Hepatocyte (in vitro differentiated cells): ENCODE measurements around the gene ZNF474. TPM values are rescaled to one million over a fixed set of nuclear protein-coding genes. Genes with fewer than 3 reads are reported as not detected.
A peak's percentile ranks its signal among the peaks of the same experiment; 100 is the strongest.

Experiments
- DNase-seq: peaks from one replicate; pipeline ENCODE4 v3.0.0-alpha.2; 2016; ENCODE audit warnings: low spot score
- H2AFZ ChIP-seq: fragments of 200-600 bp; sonication (generic); 2 replicates; pipeline ENCODE4 v1.6.0; 2016; ENCODE audit warnings: antibody characterized with exemption, mild to moderate bottlenecking
- H3K27ac ChIP-seq: fragments of 200-600 bp; sonication (generic); 2 replicates; pipeline ENCODE4 v1.5.1; 2016; ENCODE audit warnings: mild to moderate bottlenecking
- H3K27me3 ChIP-seq: fragments of 200-600 bp; sonication (generic); 2 replicates; pipeline ENCODE4 v1.6.1; 2016
- H3K36me3 ChIP-seq: fragments of 200-600 bp; sonication (generic); replicated peaks from 2 replicates; pipeline ENCODE4 v1.5.1; 2016; ENCODE audit warnings: low read depth; ENCODE audit not compliant: insufficient read depth
- H3K4me1 ChIP-seq: fragments of 200-600 bp; sonication (generic); 2 replicates; pipeline ENCODE4 v1.5.1; 2016; ENCODE audit warnings: mild to moderate bottlenecking, moderate library complexity; ENCODE audit not compliant: insufficient read depth
- H3K4me2 ChIP-seq: fragments of 200-600 bp; sonication (generic); 2 replicates; pipeline ENCODE4 v1.6.0; 2016
- H3K4me3 ChIP-seq: fragments of 200-600 bp; sonication (generic); 2 replicates; pipeline ENCODE4 v1.5.1; 2016; ENCODE audit warnings: mild to moderate bottlenecking
- H3K79me2 ChIP-seq: fragments of 200-600 bp; sonication (generic); 2 replicates; pipeline ENCODE4 v1.6.0; 2017; ENCODE audit warnings: mild to moderate bottlenecking
- H3K9me2 ChIP-seq: fragments of 200-600 bp; sonication (generic); replicated peaks from 2 replicates; pipeline ENCODE4 v1.6.0; 2017; ENCODE audit warnings: mild to moderate bottlenecking; ENCODE audit not compliant: insufficient read depth
- H3K9me3 ChIP-seq: fragments of 200-600 bp; sonication (generic); 2 replicates; pipeline ENCODE4 v1.5.1; 2016; ENCODE audit warnings: low read depth, mild to moderate bottlenecking
- H4K20me1 ChIP-seq: fragments of 200-600 bp; sonication (generic); 2 replicates; pipeline ENCODE4 v1.6.0; 2016; ENCODE audit warnings: mild to moderate bottlenecking; ENCODE audit not compliant: insufficient read depth, poor library complexity, severe bottlenecking
- EZH2 ChIP-seq: fragments of 200-600 bp; sonication (generic); IDR thresholded peaks from 2 replicates; pipeline ENCODE4 v1.6.1; 2016; ENCODE audit warnings: antibody characterized with exemption, mild to moderate bottlenecking, borderline replicate concordance
- EZH2phosphoT487 ChIP-seq: fragments of 200-600 bp; sonication (generic); IDR thresholded peaks from one replicate; pipeline ENCODE4 v1.6.1; 2018; ENCODE audit warnings: antibody characterized with exemption, mild to moderate bottlenecking, low read depth, moderate library complexity; ENCODE audit not compliant: unreplicated experiment, severe bottlenecking
- WGBS: methylation state at CpG from one replicate; pipeline ENCODE4 v1.1.6; 2016; ENCODE audit warnings: low lambda C conversion rate; ENCODE audit errors: missing lambda C conversion rate; 5-methylcytosine and 5-hydroxymethylcytosine counted together
- polyA plus RNA-seq: library from polyadenylated mRNA; unstranded; fragments of >200 nt; fragmentation: Nextera tagmentation; extraction: Ambion mirVana; gene quantifications from 2 replicates; pipeline ENCODE4 v1.2.1, GENCODE V29; 2016
- total RNA-seq: library from RNA; depleted of rRNA; stranded (reverse); fragments of >200 nt; gene quantifications from 2 replicates; pipeline ENCODE4 v1.2.3, GENCODE V29; 2014
- TF ChIP-seq, protein P1 (sequence below): fragments of 200-600 bp; sonication (generic); IDR thresholded peaks from 2 replicates; pipeline ENCODE4 v1.5.1; 2016; ENCODE audit warnings: antibody characterized with exemption, mild to moderate bottlenecking; ENCODE audit not compliant: poor library complexity

Gene ZNF474
- total and polyA plus RNA-seq, 2 experiments from 2014 or later, result 0.43 to 2.8 TPM

GRCh38 chr5:122121479-122122465, 7.6 kb upstream of the ZNF474 start:
- Histone ChIP-seq H3K9me3 (no peaks in the 10 kb centered on the region), H3K4me1 (peaks cover 10% of the 10 kb centered on the region), H3K27ac (no peak overlapping the region), H3K27me3 (peaks cover 11% of the 10 kb centered on the region), H3K4me2 (no peak overlapping the region), H3K9me2 (no peaks in the 10 kb centered on the region), H3K36me3 (no peaks in the 10 kb centered on the region), H4K20me1 (no peaks in the 10 kb centered on the region), H3K4me3 (no peak overlapping the region), H2AFZ (no peak overlapping the region), H3K79me2 (no peaks in the 10 kb centered on the region)
- WGBS, result 88% methylated on average over 11 of the region's 11 CpGs
- DNase-seq, result no peak
- TF ChIP-seq, protein P1, sequence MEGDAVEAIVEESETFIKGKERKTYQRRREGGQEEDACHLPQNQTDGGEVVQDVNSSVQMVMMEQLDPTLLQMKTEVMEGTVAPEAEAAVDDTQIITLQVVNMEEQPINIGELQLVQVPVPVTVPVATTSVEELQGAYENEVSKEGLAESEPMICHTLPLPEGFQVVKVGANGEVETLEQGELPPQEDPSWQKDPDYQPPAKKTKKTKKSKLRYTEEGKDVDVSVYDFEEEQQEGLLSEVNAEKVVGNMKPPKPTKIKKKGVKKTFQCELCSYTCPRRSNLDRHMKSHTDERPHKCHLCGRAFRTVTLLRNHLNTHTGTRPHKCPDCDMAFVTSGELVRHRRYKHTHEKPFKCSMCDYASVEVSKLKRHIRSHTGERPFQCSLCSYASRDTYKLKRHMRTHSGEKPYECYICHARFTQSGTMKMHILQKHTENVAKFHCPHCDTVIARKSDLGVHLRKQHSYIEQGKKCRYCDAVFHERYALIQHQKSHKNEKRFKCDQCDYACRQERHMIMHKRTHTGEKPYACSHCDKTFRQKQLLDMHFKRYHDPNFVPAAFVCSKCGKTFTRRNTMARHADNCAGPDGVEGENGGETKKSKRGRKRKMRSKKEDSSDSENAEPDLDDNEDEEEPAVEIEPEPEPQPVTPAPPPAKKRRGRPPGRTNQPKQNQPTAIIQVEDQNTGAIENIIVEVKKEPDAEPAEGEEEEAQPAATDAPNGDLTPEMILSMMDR, result no peak
- TF ChIP-seq EZH2 (no peak), EZH2phosphoT487 (no peak)

DNA sequence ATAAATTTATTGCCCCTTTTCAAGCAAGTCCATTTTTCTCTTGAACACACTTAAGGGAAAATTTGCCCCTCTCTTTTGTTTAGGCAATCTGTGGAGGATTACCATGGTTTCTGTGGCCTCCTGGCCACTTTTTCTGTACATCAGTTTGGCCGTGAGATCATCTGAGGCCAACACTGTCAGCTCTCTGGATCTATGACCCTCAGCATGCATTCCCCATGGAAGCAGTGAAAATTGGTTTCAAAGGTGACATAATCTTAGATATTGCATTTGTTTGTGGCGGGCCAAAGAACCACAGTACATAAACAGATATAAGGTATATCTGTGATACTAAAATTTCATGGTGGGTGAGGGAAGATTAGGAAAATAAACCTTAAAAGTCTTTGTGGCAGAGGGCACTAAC, 4.6 kb upstream of the ZNF474 start:
- Histone ChIP-seq H3K27ac (no peak overlapping the region), H3K4me1 (peaks cover 10% of the 10 kb centered on the region), H4K20me1 (no peaks in the 10 kb centered on the region), H3K9me3 (no peaks in the 10 kb centered on the region), H3K79me2 (no peaks in the 10 kb centered on the region), H2AFZ (no peak overlapping the region), H3K27me3 (no peaks in the 10 kb centered on the region), H3K4me2 (no peak overlapping the region), H3K4me3 (no peak overlapping the region), H3K36me3 (no peaks in the 10 kb centered on the region), H3K9me2 (no peaks in the 10 kb centered on the region)
- DNase-seq, result no peak
- 89% methylated on average over 2 of the region's 2 CpGs for WGBS
- TF ChIP-seq EZH2phosphoT487 (no peak), EZH2 (no peak)
- TF ChIP-seq, protein P1, result no peak

- no peak for DNase-seq
- TF ChIP-seq EZH2 (no peak), EZH2phosphoT487 (no peak)
- TF ChIP-seq, protein P1, result no peak
- H3K4me1 ChIP-seq, result peaks cover 10% of the 10 kb centered on the region
- H3K27ac ChIP-seq, result peak overlapping the region; percentile 78
- no peaks in the 10 kb centered on the region for H3K36me3 ChIP-seq
- no peaks in the 10 kb centered on the region for H3K79me2 ChIP-seq
- WGBS, result 51% methylated on average over 2 of the region's 2 CpGs
- H3K27me3 ChIP-seq, result no peaks in the 10 kb centered on the region
- no peak overlapping the region for H3K4me3 ChIP-seq
- H4K20me1 ChIP-seq, result no peaks in the 10 kb centered on the region
- H3K4me2 ChIP-seq, result peak overlapping the region; percentile 52
- no peaks in the 10 kb centered on the region for H3K9me3 ChIP-seq
- H2AFZ ChIP-seq, result no peak overlapping the region
- H3K9me2 ChIP-seq, result no peaks in the 10 kb centered on the region
These were observed 3.1 kb upstream of the ZNF474 start for GRCh38 chr5:122126177-122126755.
